ENCODE measurements around the gene VTN.
A peak's percentile ranks its signal among the peaks of the same experiment; 100 is the strongest.

VTN gene

GRCh38 chr17:28368915-28369683, 1.0 kb downstream of the VTN start:
- no peak for DNase-seq (ENCODE audit: low read depth in 3 of 3)

- DNase-seq (ENCODE audit: low read depth in 3 of 3) = no peak
Observed at GRCh38 chr17:28368306-28368831, 1.7 kb downstream of the VTN start.

- DNase-seq (ENCODE audit: low read depth in 3 of 3) = no peak
Observed at GRCh38 chr17:28367641-28368305, 2.3 kb downstream of the VTN start.

- DNase-seq (ENCODE audit: low read depth in 3 of 3) = no peak
Observed at GRCh38 chr17:28366605-28367004, 3.5 kb downstream of the VTN start.

- no peak for DNase-seq (ENCODE audit: low read depth in 3 of 3)
Observed at GRCh38 chr17:28365487-28365886, 4.6 kb downstream of the VTN start.

GRCh38 chr17:28364665-28365363, 5.3 kb downstream of the VTN start, which contains the start of gene SEBOX:
SEBOX (minus strand) TSS chr17:28365199; CDS start chr17:28365151, 48 bp downstream.
- DNase-seq (ENCODE audit: low read depth in 3 of 3) = no peak

GRCh38 chr17:28363776-28364650, 6.1 kb downstream of the VTN start:
- DNase-seq (ENCODE audit: low read depth in 3 of 3) = no peak

- DNase-seq (ENCODE audit: low read depth in 3 of 3) = no peak
Observed at GRCh38 chr17:28363186-28363585, 6.9 kb downstream of the VTN start.

GRCh38 chr17:28357901-28358197, 12.3 kb downstream of the VTN start:
- DNase-seq (ENCODE audit: low read depth in 3 of 3) = no peak

- DNase-seq (ENCODE audit: low read depth in 3 of 3) = peak; percentile 92 to 94 (median 92)
Observed at GRCh38 chr17:28357061-28357900, 12.8 kb downstream of the VTN start, which contains the start of gene POLDIP2. POLDIP2 (minus strand) TSS chr17:28357527; CDS start chr17:28357448, 79 bp downstream.

- DNase-seq (ENCODE audit: low read depth in 3 of 3) = no peak
Observed at GRCh38 chr17:28350271-28350670, 19.8 kb downstream of the VTN start.

- no peak for DNase-seq (ENCODE audit: low read depth in 3 of 3)
Observed at GRCh38 chr17:28348979-28349378, 21.1 kb downstream of the VTN start.

- no peak for DNase-seq (ENCODE audit: low read depth in 3 of 3)
Observed at GRCh38 chr17:28347261-28347891, 22.7 kb downstream of the VTN start.

- no peak for DNase-seq (ENCODE audit: low read depth in 3 of 3)
Observed at GRCh38 chr17:28346746-28347246, 23.3 kb downstream of the VTN start.

- no peak for DNase-seq (ENCODE audit: low read depth in 3 of 3)
Observed at GRCh38 chr17:28346199-28346580, 23.9 kb downstream of the VTN start.

- no peak for DNase-seq (ENCODE audit: low read depth in 3 of 3)
Observed at GRCh38 chr17:28345419-28346198, 24.5 kb downstream of the VTN start.

GRCh38 chr17:28344435-28344901, 25.6 kb downstream of the VTN start:
- DNase-seq (ENCODE audit: low read depth in 3 of 3) = no peak

GRCh38 chr17:28344011-28344410, 26.1 kb downstream of the VTN start:
- DNase-seq (ENCODE audit: low read depth in 3 of 3) = no peak

GRCh38 chr17:28343491-28343932, 26.6 kb downstream of the VTN start:
- no peak for DNase-seq (ENCODE audit: low read depth in 3 of 3)

Measured in stimulated activated CD4-positive, alpha-beta T cell treated with anti-CD3 and anti-CD28 coated beads, TNF-alpha, amount 100 ng/mL, for 24 hours (primary cell).